Astrocyte of the cerebellum (primary cell): Measurements from ENCODE around the gene TRPV5.

Experiments
- DNase-seq: peaks from one replicate; pipeline ENCODE4 v3.0.0-alpha.2; 2011; ENCODE audit warnings: low read depth
- H3K4me3 ChIP-seq: 2 replicates; pipeline ENCODE4 v1.5.1; 2011; ENCODE audit warnings: mild to moderate bottlenecking, low read depth, low read length, moderate library complexity
- CTCF ChIP-seq: IDR thresholded peaks from 2 replicates; pipeline ENCODE4 v1.5.1; 2012; ENCODE audit warnings: low read length, low read depth, moderate library complexity, mild to moderate bottlenecking; ENCODE audit errors: missing control alignments
- in situ Hi-C: cut with HindIII; loops from 2 replicates; pipeline ENCODE4 v1.10.0; 2017; ENCODE audit warnings: low sequenced_read_pairs

Gene TRPV5

DNA sequence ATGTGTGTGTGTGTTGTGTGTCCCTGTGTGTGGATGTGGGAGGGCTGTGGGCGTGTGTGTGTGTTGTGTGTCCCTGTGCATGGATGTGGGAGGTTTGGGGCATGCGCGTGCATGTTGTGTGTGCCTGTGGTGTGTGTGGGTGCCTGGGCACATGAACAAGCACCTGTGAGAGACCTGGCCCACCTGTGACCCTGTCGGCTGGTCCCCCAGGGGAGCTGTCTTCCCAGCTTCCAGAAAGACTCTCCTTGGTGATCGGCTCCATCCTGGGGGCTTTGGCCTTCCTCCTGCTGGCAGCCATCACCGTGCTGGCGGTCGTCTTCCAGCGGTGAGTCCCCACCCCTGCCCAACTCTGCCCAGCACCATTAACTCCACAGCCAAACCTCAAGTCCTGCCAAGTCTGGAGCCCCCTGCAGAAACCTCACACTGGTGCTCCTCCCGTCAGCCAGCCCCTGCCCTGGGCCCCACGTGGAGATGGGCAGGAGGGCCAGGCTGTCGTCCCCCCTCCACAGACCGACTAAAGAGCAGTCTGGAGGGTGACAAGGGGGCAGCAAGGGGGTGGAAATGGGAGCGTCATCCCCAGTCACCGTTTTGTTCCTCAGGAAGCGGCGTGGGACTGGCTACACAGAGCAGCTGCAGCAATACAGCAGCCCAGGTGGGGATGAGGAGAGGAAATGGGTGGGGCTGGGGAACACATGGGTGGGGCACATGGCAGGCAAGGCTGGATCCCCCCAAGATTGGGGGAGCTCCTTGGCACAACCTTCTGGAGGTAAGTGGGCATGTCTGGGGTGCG is 66.0 kb downstream of the TRPV5 start:
- in situ Hi-C loops, result no loop called here
- no peak for TF ChIP-seq CTCF
- H3K4me3 ChIP-seq, result no peak overlapping the region

GRCh38 chr7:142867097-142867378 is 66.5 kb downstream of the TRPV5 start:
- no peak overlapping the region for H3K4me3 ChIP-seq
- no peak for TF ChIP-seq CTCF
- no peak for DNase-seq
- in situ Hi-C loops, result no loop called here

More for the DNA sequence above, 66.0 kb downstream of the TRPV5 start:
- no peak for DNase-seq

GRCh38 chr7:142866361-142867096 is 67.0 kb downstream of the TRPV5 start:
- no peak overlapping the region for H3K4me3 ChIP-seq
- TF ChIP-seq CTCF, result peak; percentile 67
- in situ Hi-C loops, result no loop called here
- no peak for DNase-seq

GRCh38 chr7:142865766-142866165 is 67.8 kb downstream of the TRPV5 start:
- no peak for TF ChIP-seq CTCF
- in situ Hi-C loops, result no loop called here
- no peak for DNase-seq
- H3K4me3 ChIP-seq, result no peak overlapping the region

DNA sequence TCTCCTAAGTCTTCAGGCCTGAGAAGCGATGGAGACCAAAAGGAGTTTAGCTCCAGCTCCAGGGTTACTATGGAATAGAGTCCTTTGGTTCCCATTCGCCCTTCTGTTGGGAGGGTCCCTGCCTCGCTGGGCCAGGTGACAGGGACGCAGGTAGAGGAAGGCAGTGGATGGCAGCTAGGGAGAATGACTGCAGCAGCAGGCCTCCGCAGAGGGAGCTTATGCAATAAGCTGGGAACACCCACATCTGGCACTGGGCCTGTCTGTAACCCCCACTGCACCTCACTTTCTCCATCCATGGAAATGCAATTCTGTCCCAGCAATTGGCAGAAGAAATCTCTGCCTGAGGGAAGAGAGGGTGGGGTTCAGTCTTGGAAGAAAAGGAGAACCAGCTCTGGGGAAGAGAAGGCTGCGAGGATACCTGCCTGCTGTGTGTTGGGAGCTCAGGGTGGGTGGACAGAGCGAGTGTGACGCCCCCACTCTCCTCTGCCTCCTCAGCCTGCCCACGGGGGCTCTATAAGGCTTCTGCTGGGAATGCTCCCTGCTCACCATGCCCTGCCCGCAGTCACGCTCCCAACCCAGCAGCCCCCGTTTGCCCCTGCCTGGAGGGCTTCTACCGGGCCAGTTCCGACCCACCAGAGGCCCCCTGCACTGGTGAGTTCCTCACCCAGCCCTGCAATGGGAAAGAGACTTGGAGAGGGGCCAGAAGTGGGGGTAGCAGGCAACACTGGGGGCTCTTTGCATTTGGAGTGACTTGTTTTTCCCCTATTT is 68.4 kb downstream of the TRPV5 start:
- no peak for DNase-seq
- no peak for TF ChIP-seq CTCF
- in situ Hi-C loops, result no loop called here
- no peak overlapping the region for H3K4me3 ChIP-seq

DNA sequence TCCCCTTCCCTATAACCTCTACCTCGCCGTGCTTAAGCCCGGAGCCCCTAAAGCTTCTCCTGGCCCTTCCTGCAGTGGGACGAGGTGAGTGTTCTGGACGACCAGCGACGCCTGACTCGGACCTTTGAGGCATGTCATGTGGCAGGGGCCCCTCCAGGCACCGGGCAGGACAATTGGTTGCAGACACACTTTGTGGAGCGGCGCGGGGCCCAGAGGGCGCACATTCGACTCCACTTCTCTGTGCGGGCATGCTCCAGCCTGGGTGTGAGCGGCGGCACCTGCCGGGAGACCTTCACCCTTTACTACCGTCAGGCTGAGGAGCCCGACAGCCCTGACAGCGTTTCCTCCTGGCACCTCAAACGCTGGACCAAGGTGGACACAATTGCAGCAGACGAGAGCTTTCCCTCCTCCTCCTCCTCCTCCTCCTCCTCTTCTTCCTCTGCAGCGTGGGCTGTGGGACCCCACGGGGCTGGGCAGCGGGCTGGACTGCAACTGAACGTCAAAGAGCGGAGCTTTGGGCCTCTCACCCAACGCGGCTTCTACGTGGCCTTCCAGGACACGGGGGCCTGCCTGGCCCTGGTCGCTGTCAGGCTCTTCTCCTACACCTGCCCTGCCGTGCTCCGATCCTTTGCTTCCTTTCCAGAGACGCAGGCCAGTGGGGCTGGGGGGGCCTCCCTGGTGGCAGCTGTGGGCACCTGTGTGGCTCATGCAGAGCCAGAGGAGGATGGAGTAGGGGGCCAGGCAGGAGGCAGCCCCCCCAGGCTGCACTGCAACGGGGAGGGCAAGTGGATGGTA is 69.5 kb downstream of the TRPV5 start:
- DNase-seq, result no peak
- in situ Hi-C loops, result no loop called here
- no peak overlapping the region for H3K4me3 ChIP-seq
- TF ChIP-seq CTCF, result no peak
